ENCODE results near the gene ITPR2.

DNA sequence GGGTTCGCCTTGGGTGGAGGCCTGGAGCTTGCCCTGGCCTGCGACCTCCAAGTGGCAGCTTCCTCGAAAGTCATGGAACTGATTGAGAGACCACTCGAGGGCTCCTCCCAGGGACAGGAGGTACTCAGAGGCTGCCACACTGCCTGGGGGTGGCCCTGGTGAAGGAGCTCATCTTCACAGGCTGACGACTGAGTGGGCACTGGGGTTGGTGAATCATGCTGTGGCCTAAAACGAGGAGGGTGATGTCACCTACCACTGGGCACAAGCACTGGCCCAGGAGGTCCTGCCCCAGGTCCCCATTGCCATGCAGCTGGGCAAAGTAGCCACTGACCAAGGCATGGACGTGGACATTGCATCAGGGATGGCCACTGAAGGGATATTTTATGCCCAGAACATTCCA, 32.1 kb downstream of the ITPR2 start:
- TF ChIP-seq, protein P1, sequence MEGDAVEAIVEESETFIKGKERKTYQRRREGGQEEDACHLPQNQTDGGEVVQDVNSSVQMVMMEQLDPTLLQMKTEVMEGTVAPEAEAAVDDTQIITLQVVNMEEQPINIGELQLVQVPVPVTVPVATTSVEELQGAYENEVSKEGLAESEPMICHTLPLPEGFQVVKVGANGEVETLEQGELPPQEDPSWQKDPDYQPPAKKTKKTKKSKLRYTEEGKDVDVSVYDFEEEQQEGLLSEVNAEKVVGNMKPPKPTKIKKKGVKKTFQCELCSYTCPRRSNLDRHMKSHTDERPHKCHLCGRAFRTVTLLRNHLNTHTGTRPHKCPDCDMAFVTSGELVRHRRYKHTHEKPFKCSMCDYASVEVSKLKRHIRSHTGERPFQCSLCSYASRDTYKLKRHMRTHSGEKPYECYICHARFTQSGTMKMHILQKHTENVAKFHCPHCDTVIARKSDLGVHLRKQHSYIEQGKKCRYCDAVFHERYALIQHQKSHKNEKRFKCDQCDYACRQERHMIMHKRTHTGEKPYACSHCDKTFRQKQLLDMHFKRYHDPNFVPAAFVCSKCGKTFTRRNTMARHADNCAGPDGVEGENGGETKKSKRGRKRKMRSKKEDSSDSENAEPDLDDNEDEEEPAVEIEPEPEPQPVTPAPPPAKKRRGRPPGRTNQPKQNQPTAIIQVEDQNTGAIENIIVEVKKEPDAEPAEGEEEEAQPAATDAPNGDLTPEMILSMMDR (IDR thresholded peaks at IDR 0.05; ENCODE audit: low read depth, low read length) = no peak
- TF ChIP-seq EZH2phosphoT487 (IDR thresholded peaks at IDR 0.05; ENCODE audit: low read depth) = no peak

All from OCI-LY3 (cell line).